GM12878 (cell line): ENCODE results near the gene KCNB1. TPM values are rescaled to one million over a fixed set of nuclear protein-coding genes. Genes with fewer than 3 reads are reported as not detected.

Experiments used
- ATAC-seq: fragments of 200-7000 bp; cut with Tn5 transposase; 3 replicates; pipeline ENCODE4 v1.9.1; 2020; ENCODE audit warnings: mild to moderate bottlenecking, moderate library complexity
- BruUV-seq: library from RNA; stranded (reverse); fragments of 400-500 nt; replicated peaks from 2 replicates; lab custom pipeline; 2021; lab: Mats Ljungman, UMichigan
- CTCF ChIA-PET: fragments of 300-600 bp; sonication (Branson Sonifier 250); formaldehyde crosslinking; extraction: SDS; loops from one replicate; lab custom pipeline; 2021; ENCODE audit warnings: inconsistent platforms; lab: Yijun Ruan, JAX
- POLR2A ChIA-PET: fragments of 350-600 bp; formaldehyde crosslinking; extraction: SDS; loops from one replicate; lab custom pipeline; 2021; ENCODE audit warnings: inconsistent platforms; lab: Charles Lee
- RAD21 ChIA-PET: fragments of 300-600 bp; sonication (Branson Sonifier 250); formaldehyde crosslinking; loops from one replicate; lab custom pipeline; 2023; ENCODE audit warnings: antibody characterized with exemption; ENCODE audit not compliant: unreplicated experiment; lab: Charles Lee
- SMC1A ChIA-PET: fragments of 300-600 bp; sonication (Branson Sonifier 250); formaldehyde crosslinking; loops from one replicate; lab custom pipeline; 2023; ENCODE audit not compliant: unreplicated experiment, uncharacterized antibody; lab: Charles Lee
- DNase-seq: peaks from one replicate; pipeline ENCODE4 v3.0.0-alpha.2; 2011; ENCODE audit warnings: low read depth, low spot score
- FAIRE-seq: peaks from 3 replicates; lab custom pipeline; 2011; peaks lifted over from hg19 to GRCh38; lab: Jason Lieb, UNC
- H2AFZ ChIP-seq: 2 replicates; pipeline ENCODE4 v1.6.0; 2011; ENCODE audit warnings: low read depth, low read length, control low read depth; ENCODE audit not compliant: control insufficient read depth
- H3K27ac ChIP-seq: 2 replicates; pipeline ENCODE4 v1.5.1; 2011; ENCODE audit warnings: control low read depth; ENCODE audit not compliant: control insufficient read depth, insufficient read depth
- H3K27me3 ChIP-seq, 2 experiments: replicated peaks in 1 of 2; 2 replicates each; pipeline versions ENCODE4 v1.6.0 to v1.6.1; 2011; ENCODE audit warnings: low read length in 1 of 2; ENCODE audit not compliant: control insufficient read depth in 2 of 2, insufficient read depth in 2 of 2
- H3K36me3 ChIP-seq, 2 experiments: 2 replicates each; pipeline ENCODE4 v1.5.1; 2011; ENCODE audit warnings: low read length in 1 of 2; ENCODE audit not compliant: control insufficient read depth in 2 of 2, insufficient read depth in 2 of 2
- H3K4me1 ChIP-seq: 2 replicates; pipeline ENCODE4 v1.6.1; 2011; ENCODE audit warnings: mild to moderate bottlenecking, low read length, moderate library complexity, mixed read lengths; ENCODE audit not compliant: control insufficient read depth, insufficient read depth
- H3K4me2 ChIP-seq: 2 replicates; pipeline ENCODE4 v1.6.0; 2011; ENCODE audit warnings: control low read depth; ENCODE audit not compliant: control insufficient read depth, insufficient read depth
- H3K4me3 ChIP-seq: fragments of 200-600 bp; sonication (generic); 2 replicates; pipeline ENCODE4 v1.5.1; 2016
- H3K79me2 ChIP-seq: 2 replicates; pipeline ENCODE4 v1.6.0; 2011; ENCODE audit warnings: low read length; ENCODE audit not compliant: control insufficient read depth, insufficient read depth
- H3K9ac ChIP-seq: 2 replicates; pipeline ENCODE4 v1.8.0; 2011; ENCODE audit warnings: low read length, control low read depth, mixed read lengths; ENCODE audit not compliant: control insufficient read depth, insufficient read depth
- H3K9me3 ChIP-seq: replicated peaks from 3 replicates; pipeline ENCODE4 v1.5.1; 2011; ENCODE audit warnings: mild to moderate bottlenecking, low read length; ENCODE audit not compliant: control insufficient read depth, insufficient read depth
- H4K20me1 ChIP-seq: 2 replicates; pipeline ENCODE4 v1.6.0; 2011; ENCODE audit not compliant: control insufficient read depth, insufficient read depth
- BACH1 ChIP-seq: fragments of 450-650 bp; IDR thresholded peaks from 2 replicates; pipeline ENCODE4 v1.6.1; 2017; ENCODE audit warnings: mild to moderate bottlenecking, borderline replicate concordance
- CREB1 ChIP-seq: IDR thresholded peaks from 2 replicates; pipeline ENCODE4 v1.6.1; 2012; ENCODE audit warnings: low read depth, mild to moderate bottlenecking, inconsistent platforms
- EZH2 ChIP-seq: IDR thresholded peaks from 2 replicates; pipeline ENCODE4 v1.6.1; 2012; ENCODE audit warnings: low read depth, mild to moderate bottlenecking, control low read depth, inconsistent platforms, low read length, borderline replicate concordance; ENCODE audit not compliant: control insufficient read depth
- GATAD2B ChIP-seq: fragments of 450-650 bp; conservative IDR thresholded peaks from 2 replicates; pipeline ENCODE4 v1.6.1; 2017; ENCODE audit warnings: low read depth, mild to moderate bottlenecking, moderate library complexity
- KDM1A ChIP-seq: fragments of 200-600 bp; sonication (generic); IDR thresholded peaks from 2 replicates; pipeline ENCODE4 v1.6.1; 2016; ENCODE audit warnings: borderline replicate concordance
- POLR2AphosphoS2 ChIP-seq: IDR thresholded peaks from 2 replicates; pipeline ENCODE4 v1.6.1; 2011; ENCODE audit warnings: low read depth, mild to moderate bottlenecking, low read length, improper control_type of control experiment, moderate library complexity
- RELB ChIP-seq: fragments of 450-650 bp; IDR thresholded peaks from 2 replicates; pipeline ENCODE4 v1.6.1; 2017; ENCODE audit warnings: low read depth, mild to moderate bottlenecking, moderate library complexity
- TCF7 ChIP-seq: IDR thresholded peaks from 2 replicates; pipeline ENCODE4 v1.6.1; 2014; ENCODE audit warnings: antibody characterized with exemption, borderline replicate concordance
- ZNF217 ChIP-seq: fragments of 450-650 bp; IDR thresholded peaks from 2 replicates; pipeline ENCODE4 v1.6.1; 2017; ENCODE audit warnings: antibody characterized with exemption, mild to moderate bottlenecking
- ZNF384 ChIP-seq: IDR thresholded peaks from 2 replicates; pipeline ENCODE4 v1.6.1; 2012; ENCODE audit warnings: low read depth, mild to moderate bottlenecking, low read length, improper control_type of control experiment, borderline replicate concordance
- ZSCAN29 ChIP-seq: fragments of 450-650 bp; IDR thresholded peaks from 2 replicates; pipeline ENCODE4 v1.6.1; 2017; ENCODE audit warnings: mild to moderate bottlenecking, moderate library complexity
- WGBS: methylation state at CpG from one replicate; pipeline ENCODE4 v1.1.6; 2016; ENCODE audit warnings: low lambda C conversion rate; ENCODE audit not compliant: insufficient replicate concordance, insufficient coverage; ENCODE audit errors: missing lambda C conversion rate; 5-methylcytosine and 5-hydroxymethylcytosine counted together
- in situ Hi-C: fragments of 300-500 bp; cut with MboI; formaldehyde crosslinking; loops from 9 replicates; pipeline ENCODE4 v1.14.3; 2018; ENCODE audit warnings: mixed read lengths
- intact Hi-C: fragments of 100-400 bp; cut with micrococcal nuclease; formaldehyde crosslinking; loops from one replicate; pipeline ENCODE4 v1.14.2; 2022; ENCODE audit not compliant: unreplicated experiment
- polyA plus RNA-seq, 11 experiments: library from polyadenylated mRNA; depleted of rRNA in 4 of 11; unstranded in 6 of 11; stranded (reverse) in 5 of 11; fragments of >200 nt; fragmentation: Nextera tagmentation in 4 of 11; fragmentation: Illumina TruSeq in 1 of 11; extraction: Ambion mirVana in 4 of 11; extraction: Trizol in 1 of 11; gene quantifications; 1 replicate in 1 of 11; 2 replicates in 10 of 11; pipeline versions ENCODE4 v1.2.1 to v1.2.3, GENCODE V29; 2011 to 2016; ENCODE audit warnings: inconsistent platforms in 2 of 11, missing spikeins in 2 of 11, low read depth in 1 of 11
- total RNA-seq, 4 experiments: library from RNA; depleted of rRNA in 3 of 4; stranded (reverse); fragments of >200 nt in 3 of 4; fragmentation: Illumina TruSeq in 1 of 4; extraction: Trizol in 1 of 4; gene quantifications; 2 replicates each; pipeline versions ENCODE4 v1.2.1 to v1.2.3, GENCODE V29; 2013 to 2021

KCNB1 gene
- total and polyA plus RNA-seq, 10 of the 15 experiments (the other 5 are each of a cell fraction or from before 2014, with no cell fraction given): 0.02 to 0.08 (median 0.03) TPM; not detected in 7

GRCh38 chr20:49394757-49395156 lies 87.7 kb downstream of the KCNB1 start (continued):
- no peak for TF ChIP-seq CREB1
- no peak for TF ChIP-seq ZNF384
- no peak for TF ChIP-seq ZNF217
- no peak for TF ChIP-seq GATAD2B
- TF ChIP-seq KDM1A: no peak

GRCh38 chr20:49394264-49394663 lies 88.2 kb downstream of the KCNB1 start:
- Histone ChIP-seq H2AFZ (no peak overlapping the region), H3K4me2 (no peak overlapping the region), H3K4me3 (no peak overlapping the region), H3K36me3 (no peaks in the 10 kb centered on the region; a peak in 1 of 4 replicates), H3K9me3 (no peaks in the 10 kb centered on the region), H3K79me2 (no peaks in the 10 kb centered on the region), H3K4me1 (no peaks in the 10 kb centered on the region), H4K20me1 (no peaks in the 10 kb centered on the region), H3K27ac (no peak overlapping the region), H3K27me3 (peaks cover 4 to 9% of the 10 kb centered on the region in 2 experiments; a peak in 3 of 4 replicates), H3K9ac (no peak overlapping the region)
- ChIA-PET SMC1A (no interaction called here), RAD21 (no interaction called here), POLR2A (no interaction called here), CTCF (interaction anchor here (2.1 kb wide), 1 partner anchor 9 kb away, joined by 4 read pairs; no protein-coding TSS in a partner anchor)
- in situ Hi-C loops (no loop called here), intact Hi-C loops (no loop called here)
- DNase-seq (no peak), ATAC-seq (no peak), FAIRE-seq (no peak)
- BruUV-seq: no TSS peak
- WGBS: 40% methylated on average over 4 of the region's 4 CpGs
- TF ChIP-seq EZH2: no peak
- TF ChIP-seq TCF7: no peak
- TF ChIP-seq RELB: no peak
- no peak for TF ChIP-seq BACH1
- no peak for TF ChIP-seq ZSCAN29
- TF ChIP-seq POLR2AphosphoS2: no peak
